Middle frontal gyrus (tissue), 1 donor: ENCODE results near the gene TBC1D24.
A peak's percentile ranks its signal among the peaks of the same experiment; 100 is the strongest.

Source experiments
- DNase-seq: peaks from one replicate; pipeline ENCODE4 v3.0.0-alpha.2; 2015; ENCODE audit warnings: low spot score; ENCODE audit errors: extremely low spot score

Gene TBC1D24

DNA sequence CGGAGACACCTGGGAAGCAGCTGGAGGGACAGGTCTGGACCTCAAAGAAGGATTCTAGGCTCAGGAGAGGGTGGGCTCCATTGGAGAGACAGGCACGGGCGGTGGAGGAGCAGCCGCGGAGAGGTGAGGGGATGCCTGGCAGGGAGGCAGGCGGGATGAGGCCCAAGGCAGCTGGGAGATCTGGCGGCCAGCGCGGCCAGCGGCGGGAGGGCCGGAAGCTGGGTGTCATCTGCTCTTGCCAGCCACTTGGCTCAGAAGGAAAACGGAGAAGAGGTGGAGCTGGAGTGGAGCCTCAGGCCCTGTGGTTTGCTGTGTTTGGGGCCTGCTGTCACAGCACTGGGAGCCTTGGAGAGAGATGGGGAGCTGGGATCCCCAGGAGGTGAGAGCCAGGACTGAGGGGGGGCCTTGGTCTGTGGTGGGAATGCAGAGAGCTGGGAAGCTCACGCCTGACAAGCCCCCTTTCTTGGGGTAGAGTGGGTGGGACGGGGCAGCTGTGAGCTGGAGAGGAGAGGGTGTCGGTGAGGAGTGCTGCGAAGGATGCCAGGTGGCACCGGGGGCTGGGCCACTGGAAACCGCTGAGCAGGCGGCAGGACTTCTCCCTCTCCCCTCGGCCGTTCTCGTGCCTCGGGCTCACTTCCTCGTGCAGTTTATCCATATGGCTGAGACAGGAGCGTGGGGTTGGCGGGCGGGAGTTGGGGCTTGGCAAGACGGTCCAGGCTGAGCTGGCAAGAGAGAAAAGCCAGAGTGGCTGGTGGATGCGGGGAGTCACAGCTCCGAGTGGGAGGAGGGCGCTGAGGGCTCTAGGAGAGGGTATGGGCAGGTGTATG, 8.0 kb downstream of the TBC1D24 start:
- peak; percentile 39 for DNase-seq

GRCh38 chr16:2483939-2484897, 9.3 kb downstream of the TBC1D24 start:
- no peak for DNase-seq

DNA sequence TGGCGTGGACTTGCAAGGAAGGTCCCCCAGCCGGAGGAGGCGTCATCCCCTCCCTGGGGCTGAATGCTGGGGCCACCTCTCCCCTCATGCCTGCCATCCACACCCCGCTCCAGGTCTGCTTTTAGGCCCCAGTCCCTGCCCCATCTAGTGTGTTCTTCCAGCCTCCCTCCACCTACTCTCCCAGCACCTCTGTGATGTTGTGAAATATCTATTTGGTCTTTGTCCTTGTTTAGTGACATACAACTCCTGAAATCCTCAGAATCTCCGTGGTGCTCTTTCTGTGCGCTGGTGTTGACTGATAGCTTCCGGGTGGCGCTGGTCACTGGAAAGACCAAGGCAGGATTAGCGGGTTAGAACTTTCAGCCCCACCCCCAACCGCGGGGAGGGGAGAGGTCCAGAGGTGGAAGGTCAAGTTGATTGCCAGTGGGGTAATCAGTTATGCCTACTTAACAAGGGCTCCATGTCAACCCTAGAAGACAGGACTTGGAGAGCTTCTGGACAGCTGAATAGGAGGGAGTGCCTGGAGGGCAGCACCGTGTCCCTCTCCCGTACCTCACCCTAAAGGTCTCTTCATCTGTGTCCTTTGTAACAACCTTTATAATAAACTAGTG, 10.1 kb downstream of the TBC1D24 start:
- no peak for DNase-seq

- DNase-seq: no peak
Observed at GRCh38 chr16:2485811-2486507, 11.0 kb downstream of the TBC1D24 start.

- no peak for DNase-seq
Observed at GRCh38 chr16:2486645-2487516, 12.0 kb downstream of the TBC1D24 start.

DNA sequence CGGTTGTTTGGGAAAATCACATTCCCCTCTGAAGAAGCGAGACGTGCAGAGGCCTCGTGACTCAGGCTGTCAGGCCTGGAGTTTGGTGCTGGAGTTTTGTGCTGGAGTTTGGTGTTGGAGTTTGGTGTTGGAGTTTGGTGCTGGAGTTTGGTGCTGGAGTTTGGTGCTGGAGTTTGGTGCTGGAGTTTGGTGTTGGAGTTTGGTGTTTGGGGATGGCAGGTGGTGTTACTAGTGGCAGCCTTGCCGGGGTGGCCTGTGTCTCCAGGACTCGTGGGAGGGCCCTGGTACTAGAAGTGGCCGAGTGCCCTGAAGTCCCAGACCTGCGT, 12.6 kb downstream of the TBC1D24 start:
- no peak for DNase-seq

DNA sequence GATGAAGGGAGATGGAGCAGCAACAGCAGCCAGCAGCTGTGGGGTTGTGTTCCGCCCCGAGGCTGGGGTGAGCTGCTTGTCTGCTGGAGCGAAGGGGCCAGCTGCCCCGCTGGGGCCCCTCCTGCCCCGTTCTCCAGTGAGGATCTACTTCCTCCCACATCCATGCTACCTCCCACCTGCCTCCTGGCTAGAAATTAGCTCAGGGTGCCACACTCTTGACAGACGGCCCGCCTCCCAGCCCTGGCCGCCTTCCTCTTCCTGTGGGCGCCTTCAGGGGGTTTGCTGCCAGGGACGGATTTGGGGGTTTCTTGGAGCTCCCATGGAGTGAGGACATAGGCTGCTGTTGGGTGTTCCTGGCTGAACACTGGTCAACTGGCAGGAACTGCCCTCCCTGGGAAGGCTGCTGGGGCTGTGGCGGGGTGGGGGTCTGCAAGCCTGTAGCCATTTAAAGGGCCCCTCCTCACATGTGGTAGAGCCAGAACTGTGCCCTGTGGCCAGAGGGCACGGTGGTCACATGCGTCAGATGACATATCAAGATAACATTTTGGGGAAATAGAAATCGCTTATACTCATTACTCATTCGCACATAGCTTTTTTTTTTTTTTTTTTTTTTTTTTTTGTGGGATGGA, 13.1 kb downstream of the TBC1D24 start:
- DNase-seq: no peak

DNA sequence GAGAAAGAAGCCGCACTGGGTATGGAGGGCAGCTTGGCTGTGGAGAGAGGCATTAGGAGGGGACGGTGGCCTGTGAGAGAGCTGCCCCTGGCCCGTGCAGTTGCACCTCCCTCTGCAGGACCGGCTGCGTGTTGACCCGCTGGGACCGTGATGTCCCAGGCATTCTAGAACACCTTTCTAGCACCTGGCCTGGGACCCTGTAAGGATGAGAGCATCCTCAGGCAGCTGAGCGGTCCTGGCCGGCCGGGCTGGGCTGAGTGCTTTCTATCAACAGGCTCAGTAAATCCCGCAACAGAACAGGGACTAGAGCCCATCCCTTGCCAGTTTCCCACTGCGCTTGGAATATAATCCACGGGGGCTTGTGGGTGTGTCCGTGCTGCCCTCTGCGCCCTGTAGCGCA, 14.7 kb downstream of the TBC1D24 start:
- DNase-seq: no peak

DNA sequence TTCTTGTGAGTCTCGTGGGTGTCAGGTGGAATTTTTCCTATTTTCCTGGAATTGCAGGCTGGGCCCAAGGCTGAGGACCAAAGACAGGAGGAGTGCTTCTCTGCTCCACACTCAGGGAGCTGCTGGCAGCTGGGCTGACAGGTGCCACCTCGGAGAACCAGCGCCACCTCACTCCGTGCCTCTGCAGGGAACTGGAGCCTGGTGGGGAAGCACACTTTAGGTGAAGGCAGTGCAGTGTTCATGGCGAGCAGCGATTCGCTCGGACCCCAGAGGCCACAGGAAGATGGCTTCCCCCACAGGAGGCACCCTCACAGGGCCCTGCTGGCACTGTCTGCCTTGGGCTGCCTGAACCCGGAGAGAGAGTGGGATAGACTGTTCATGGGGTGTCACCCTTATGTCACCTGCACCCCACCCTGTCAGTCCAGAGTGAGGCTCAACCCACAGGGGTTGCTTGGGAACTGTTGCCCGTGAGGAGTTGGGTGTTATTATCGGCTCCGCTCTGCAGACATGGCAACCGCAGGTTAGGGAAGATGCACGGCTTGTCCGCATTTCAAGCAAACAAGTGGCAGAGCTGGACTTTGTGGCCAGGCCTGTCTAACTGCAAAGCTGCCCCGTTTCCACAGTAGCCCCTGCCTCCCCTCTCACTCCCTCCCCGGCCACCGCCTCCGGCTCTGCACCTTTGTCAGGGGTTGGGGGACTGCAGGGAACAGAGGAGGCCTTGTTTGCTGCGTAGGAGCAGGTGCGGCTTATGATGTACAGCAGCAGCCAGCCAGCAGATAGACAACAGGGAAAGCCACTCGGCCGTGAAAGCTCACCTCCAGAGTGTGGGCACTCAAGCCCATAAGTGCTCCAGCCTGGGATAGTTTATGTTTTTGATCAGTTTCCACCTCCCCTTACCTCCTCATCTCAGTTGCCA, 15.5 kb downstream of the TBC1D24 start:
- DNase-seq: no peak

DNA sequence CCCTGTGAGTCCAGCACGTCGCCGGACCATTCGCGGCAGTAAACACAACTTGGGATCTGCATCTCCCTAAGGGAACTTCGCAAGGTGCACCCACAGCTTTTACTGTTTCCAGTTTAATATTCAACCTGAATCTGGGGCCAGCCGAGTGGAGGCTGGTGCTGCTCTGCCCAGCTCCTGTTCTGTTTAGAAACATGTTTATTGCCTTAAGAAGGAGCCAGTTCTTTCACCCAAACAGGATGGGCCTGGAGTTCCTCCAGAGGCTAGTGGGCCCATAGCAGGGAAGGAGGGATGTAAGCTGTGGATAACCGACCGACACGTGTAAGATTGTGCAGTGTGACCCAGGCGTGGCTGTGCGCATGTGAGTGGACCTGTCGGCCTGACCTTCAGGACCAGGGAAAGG, 17.4 kb downstream of the TBC1D24 start:
- DNase-seq: no peak

DNA sequence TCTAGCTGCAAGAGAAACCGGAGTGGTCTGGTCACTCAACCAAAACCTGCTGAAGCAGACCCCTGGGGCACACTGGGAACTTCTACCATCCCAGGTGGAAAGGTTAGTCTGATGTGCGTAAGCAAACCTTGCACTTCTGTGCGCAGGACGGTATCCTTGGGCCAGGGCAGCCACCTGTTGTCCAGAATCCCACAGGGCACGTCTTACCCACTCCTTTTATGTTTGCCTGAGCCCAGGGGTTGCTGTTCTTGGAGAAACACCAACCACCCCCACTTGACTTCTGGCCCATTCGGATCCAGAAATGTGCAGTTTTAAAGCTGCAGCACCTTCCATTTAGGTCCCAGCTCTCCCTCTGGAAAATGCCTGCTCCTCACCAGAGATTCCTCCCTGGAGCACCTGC, 18.7 kb downstream of the TBC1D24 start:
- no peak for DNase-seq

DNA sequence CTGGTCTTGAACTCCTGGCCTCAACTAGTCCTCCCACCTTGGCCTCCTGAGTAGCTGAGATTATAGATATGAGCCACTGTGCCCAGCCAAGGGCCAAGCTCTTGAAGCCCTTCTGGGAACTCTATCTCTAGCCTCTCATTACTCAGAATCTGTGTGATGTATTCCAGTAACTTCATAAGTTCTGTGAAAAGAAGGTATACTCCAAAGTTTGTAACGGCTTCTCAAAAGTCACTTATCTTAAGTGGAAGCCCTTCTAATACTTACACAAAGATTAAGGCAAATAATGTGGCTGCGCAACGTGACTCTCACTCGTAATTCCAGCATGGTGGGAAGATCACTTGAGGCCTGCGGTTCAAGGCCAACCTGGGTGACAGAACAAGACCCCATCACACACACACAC, 19.7 kb downstream of the TBC1D24 start:
- no peak for DNase-seq

GRCh38 chr16:2495041-2495440, 20.1 kb downstream of the TBC1D24 start:
- DNase-seq: no peak

GRCh38 chr16:2496223-2497115, 21.5 kb downstream of the TBC1D24 start:
- DNase-seq: no peak

DNA sequence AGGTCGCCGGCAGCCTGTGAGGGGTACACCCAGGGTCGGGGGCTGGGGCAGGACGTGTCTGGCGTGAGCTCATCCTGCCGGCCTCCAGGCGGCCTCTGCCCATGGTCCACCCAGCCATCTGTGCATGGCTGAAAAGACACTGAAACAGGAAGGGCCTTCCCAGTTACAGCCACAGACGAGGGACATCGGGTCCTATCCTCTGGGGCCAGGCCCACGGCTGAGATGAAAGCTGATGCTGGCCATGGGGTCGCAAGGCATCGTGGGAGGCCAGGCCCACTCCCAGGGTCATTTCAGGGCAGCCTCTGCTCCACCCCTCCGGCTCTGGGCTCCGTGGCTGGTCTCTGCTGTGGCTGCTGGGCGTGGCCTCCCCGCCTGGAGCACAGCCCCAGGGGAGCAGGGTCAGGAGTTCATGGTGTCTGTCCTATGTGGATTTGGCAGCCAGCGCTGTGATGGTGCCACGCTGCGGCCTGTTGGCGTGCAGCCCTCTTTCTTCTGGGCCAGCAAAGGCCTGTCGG, 22.2 kb downstream of the TBC1D24 start:
- DNase-seq: no peak

DNA sequence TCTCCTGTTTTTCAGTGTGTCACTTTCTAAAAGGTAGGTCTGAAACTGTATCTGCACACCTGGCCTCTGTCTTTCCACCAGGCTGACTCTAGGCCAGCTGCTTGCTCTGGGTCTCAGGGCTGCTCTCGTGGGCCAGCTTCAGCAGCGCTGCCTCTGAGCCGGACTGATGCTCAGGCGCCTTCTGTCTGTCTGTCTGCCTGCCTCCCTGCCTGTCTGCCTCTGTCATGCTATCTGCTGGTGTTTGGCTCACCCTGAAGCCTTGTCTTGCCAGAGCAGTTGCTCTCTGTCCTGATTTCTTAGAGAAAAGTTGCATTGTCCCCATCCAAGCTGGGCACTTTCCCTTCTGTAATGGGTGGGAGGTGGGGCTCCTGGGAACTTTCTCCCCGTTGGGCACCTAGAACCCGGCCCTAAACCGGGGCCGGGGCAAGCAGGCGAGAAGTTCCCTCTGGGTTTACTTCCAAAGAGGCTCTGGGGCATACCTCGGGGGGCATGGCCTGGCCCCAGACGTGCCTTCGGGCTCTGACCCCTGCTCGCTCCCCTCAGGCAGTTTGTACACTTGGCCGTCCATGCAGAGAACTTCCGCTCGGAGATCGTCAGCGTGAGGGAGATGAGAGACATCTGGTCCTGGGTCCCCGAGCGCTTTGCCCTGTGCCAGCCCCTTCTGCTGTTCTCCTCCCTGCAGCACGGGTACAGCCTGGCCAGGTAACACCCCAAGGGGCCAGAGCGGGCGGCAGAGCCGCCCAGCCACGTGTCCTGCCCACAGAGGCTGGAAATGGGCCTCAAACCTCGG, 23.0 kb downstream of the TBC1D24 start:
- DNase-seq: no peak
